Panc1 (cell line): ENCODE results near the gene TLL2. TPM values are rescaled to one million over a fixed set of nuclear protein-coding genes. Genes with fewer than 3 reads are reported as not detected.

Experiments used
- ATAC-seq: fragments of 200-7000 bp; cut with Tn5 transposase; 2 replicates; pipeline ENCODE4 v1.9.1; 2020; ENCODE audit warnings: mild to moderate bottlenecking, moderate library complexity
- BruUV-seq: library from RNA; stranded (reverse); fragments of 400-500 nt; replicated peaks from 2 replicates; lab custom pipeline; 2021; lab: Mats Ljungman, UMichigan
- CTCF ChIA-PET: fragments of 300-600 bp; sonication (Branson Sonifier 250); formaldehyde crosslinking; loops from one replicate; lab custom pipeline; 2022; ENCODE audit warnings: antibody characterized with exemption; lab: Charles Lee
- POLR2A ChIA-PET: fragments of 300-600 bp; sonication (Branson Sonifier 250); formaldehyde crosslinking; loops from one replicate; lab custom pipeline; 2022; ENCODE audit warnings: antibody characterized with exemption; lab: Charles Lee
- DNase-seq: peaks from one replicate; pipeline ENCODE4 v3.0.0-alpha.2; 2010; ENCODE audit warnings: low read depth, low spot score
- H3K27ac ChIP-seq: 2 replicates; pipeline ENCODE4 v1.5.1; 2011; ENCODE audit warnings: mild to moderate bottlenecking, low read length, inconsistent platforms
- H3K27me3 ChIP-seq: fragments of 200-500 bp; sonication (Bioruptor generic); 2 replicates; pipeline ENCODE4 v1.6.0; 2014; ENCODE audit warnings: low read length, inconsistent platforms; ENCODE audit not compliant: control insufficient read depth, insufficient read depth
- H3K36me3 ChIP-seq: fragments of 200-500 bp; sonication (Bioruptor generic); 2 replicates; pipeline ENCODE4 v1.5.1; 2014; ENCODE audit warnings: inconsistent platforms, mild to moderate bottlenecking, low read length, moderate library complexity; ENCODE audit not compliant: control insufficient read depth, insufficient read depth
- H3K4me1 ChIP-seq: 2 replicates; pipeline ENCODE4 v1.5.1; 2011; ENCODE audit warnings: inconsistent platforms, mild to moderate bottlenecking, low read length, moderate library complexity; ENCODE audit not compliant: control insufficient read depth, insufficient read depth
- H3K4me3 ChIP-seq, 2 experiments: 2 replicates each; pipeline ENCODE4 v1.5.1; 2011 to 2012; ENCODE audit warnings: low read depth in 2 of 2, low read length in 2 of 2, mild to moderate bottlenecking in 2 of 2, inconsistent platforms in 1 of 2, moderate library complexity in 1 of 2
- H3K9me3 ChIP-seq: fragments of 200-500 bp; sonication (Bioruptor generic); 2 replicates; pipeline ENCODE4 v1.5.1; 2014; ENCODE audit warnings: low read depth, mild to moderate bottlenecking, inconsistent platforms, low read length, moderate library complexity; ENCODE audit not compliant: control insufficient read depth, insufficient read depth
- CTCF ChIP-seq: fragments of 450-650 bp; IDR thresholded peaks from 2 replicates; pipeline ENCODE4 v1.5.1; 2017; ENCODE audit warnings: mild to moderate bottlenecking
- POLR2AphosphoS5 ChIP-seq: IDR thresholded peaks from 2 replicates; pipeline ENCODE4 v1.6.1; 2012; ENCODE audit warnings: mild to moderate bottlenecking, low read depth, low read length, moderate library complexity
- REST ChIP-seq, 2 experiments: IDR thresholded peaks; 2 replicates each; pipeline ENCODE4 v1.6.1; 2011 to 2012; ENCODE audit warnings: low read depth in 2 of 2, control low read depth in 1 of 2, low read length in 1 of 2, mild to moderate bottlenecking in 1 of 2, moderate library complexity in 1 of 2; ENCODE audit not compliant: insufficient read depth in 1 of 2
- SIN3A ChIP-seq: IDR thresholded peaks from 2 replicates; pipeline ENCODE4 v1.6.1; 2012; ENCODE audit warnings: low read depth, mild to moderate bottlenecking, low read length, moderate library complexity, borderline replicate concordance; ENCODE audit not compliant: insufficient read depth
- TCF7L2 ChIP-seq: IDR thresholded peaks from 2 replicates; pipeline ENCODE4 v1.6.1; 2011; ENCODE audit warnings: mild to moderate bottlenecking, low read depth, low read length, inconsistent platforms
- in situ Hi-C: cut with HindIII; loops from 2 replicates; pipeline ENCODE4 v1.10.0; 2016; ENCODE audit warnings: low sequenced_read_pairs, low pct_unique_long_range_greater_than_20kb
- intact Hi-C: fragments of 100-400 bp; cut with micrococcal nuclease; formaldehyde crosslinking; loops from one replicate; pipeline ENCODE4 v1.10.0; 2022; ENCODE audit not compliant: unreplicated experiment
- total RNA-seq: library from RNA; stranded (reverse); gene quantifications from one replicate; pipeline ENCODE4 v1.2.1, GENCODE V29; 2021; ENCODE audit not compliant: unreplicated experiment

TLL2 gene
- total RNA-seq, 1 experiment from 2014 or later: 0.64 TPM

- in situ Hi-C loops: no loop called here
- TF ChIP-seq REST (IDR thresholded peaks at IDR 0.05; ENCODE audit: insufficient read depth in 1 of 2, low read depth in 2 of 2, low read length in 1 of 2) (no peak), SIN3A (no peak), CTCF (no peak), TCF7L2 (no peak), POLR2AphosphoS5 (no peak)
- no peaks in the 10 kb centered on the region for H3K4me1 ChIP-seq
Measured at GRCh38 chr10:96460316-96460715, 53.4 kb downstream of the TLL2 start.

GRCh38 chr10:96457341-96457740 lies 56.4 kb downstream of the TLL2 start:
- TF ChIP-seq SIN3A (no peak), TCF7L2 (no peak), CTCF (no peak), POLR2AphosphoS5 (no peak), REST (IDR thresholded peaks at IDR 0.05; ENCODE audit: insufficient read depth in 1 of 2, low read depth in 2 of 2, low read length in 1 of 2) (no peak)
- H3K36me3 ChIP-seq: no peaks in the 10 kb centered on the region
- H3K27ac ChIP-seq: no peak overlapping the region
- ChIA-PET POLR2A (no interaction called here), CTCF (no interaction called here)
- H3K4me1 ChIP-seq: no peaks in the 10 kb centered on the region
- in situ Hi-C loops: no loop called here
- no peak overlapping the region for H3K4me3 ChIP-seq
- H3K27me3 ChIP-seq: no peaks in the 10 kb centered on the region
- H3K9me3 ChIP-seq: no peaks in the 10 kb centered on the region
- no TSS peak for BruUV-seq
- ATAC-seq: no peak
- intact Hi-C loops: no loop called here
- no peak for DNase-seq

More at GRCh38 chr10:96460316-96460715, 53.4 kb downstream of the TLL2 start:
- no TSS peak for BruUV-seq
- DNase-seq (no peak), ATAC-seq (no peak)
- Histone ChIP-seq H3K4me3 (no peak overlapping the region), H3K27me3 (no peaks in the 10 kb centered on the region), H3K27ac (no peak overlapping the region), H3K9me3 (no peaks in the 10 kb centered on the region), H3K36me3 (no peaks in the 10 kb centered on the region)
- ChIA-PET CTCF (no interaction called here), POLR2A (no interaction called here)
- intact Hi-C loops: no loop called here
